Duodenal mucosa (tissue), 2 donors: ENCODE measurements around the gene LRRC4.

Source experiments
- H3K27ac ChIP-seq: one replicate; pipeline ENCODE4 v1.7.0; 2013; ENCODE audit warnings: low read depth, low read length
- H3K27me3 ChIP-seq, 2 donors: one replicate each; pipeline ENCODE4 v1.7.0; 2013; ENCODE audit warnings: low read length in 2 of 2, control low read depth in 1 of 2; ENCODE audit not compliant: insufficient read depth in 2 of 2, control insufficient read depth in 1 of 2
- H3K36me3 ChIP-seq, 2 donors: one replicate each; pipeline ENCODE4 v1.7.0; 2013; ENCODE audit warnings: low read length in 2 of 2, control low read depth in 1 of 2; ENCODE audit not compliant: insufficient read depth in 2 of 2, control insufficient read depth in 1 of 2
- H3K4me1 ChIP-seq, 2 donors: one replicate each; pipeline ENCODE4 v1.7.0; 2013; ENCODE audit warnings: low read length in 2 of 2, control low read depth in 1 of 2; ENCODE audit not compliant: insufficient read depth in 2 of 2, control insufficient read depth in 1 of 2
- H3K4me3 ChIP-seq, 2 donors: one replicate each; pipeline ENCODE4 v1.7.0; 2013; ENCODE audit warnings: low read length in 2 of 2, low read depth in 1 of 2
- H3K9ac ChIP-seq, 2 donors: one replicate each; pipeline ENCODE4 v1.7.0; 2013; ENCODE audit warnings: low read length in 2 of 2, low read depth in 1 of 2
- H3K9me3 ChIP-seq, 2 donors: one replicate each; pipeline ENCODE4 v1.7.0; 2013; ENCODE audit warnings: low read length in 2 of 2, control low read depth in 1 of 2; ENCODE audit not compliant: control insufficient read depth in 1 of 2

The LRRC4 gene

DNA sequence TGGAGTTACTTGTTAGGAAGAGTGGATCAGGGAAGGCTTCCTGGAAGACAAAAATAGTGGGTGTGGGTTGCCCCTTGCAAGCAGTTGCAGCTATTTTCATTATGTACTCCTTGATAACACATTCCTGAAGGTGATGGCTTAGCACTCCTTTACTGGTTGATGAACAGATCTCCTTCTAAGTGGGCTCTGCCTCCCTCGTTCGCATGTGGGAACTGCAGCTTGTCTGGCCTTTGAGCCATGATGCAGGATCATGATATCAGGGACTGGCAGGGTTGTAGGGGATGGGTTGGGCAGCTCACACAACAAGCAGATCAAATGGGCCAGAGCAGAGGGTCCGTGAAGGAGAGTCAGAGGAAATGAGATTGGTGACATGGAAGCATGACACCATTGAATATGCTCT is 28.8 kb upstream of the LRRC4 start:
- Histone ChIP-seq H3K4me1 (no peaks in the 10 kb centered on the region), H3K27ac (no peak overlapping the region), H3K27me3 (no peaks in the 10 kb centered on the region), H3K36me3 (peaks cover 3 to 5% of the 10 kb centered on the region in 2 donors), H3K9ac (no peak overlapping the region), H3K9me3 (no peaks in the 10 kb centered on the region), H3K4me3 (no peak overlapping the region)

GRCh38 chr7:128059143-128059988 is 28.1 kb upstream of the LRRC4 start:
- Histone ChIP-seq H3K4me3 (no peak overlapping the region), H3K9ac (no peak overlapping the region), H3K4me1 (no peaks in the 10 kb centered on the region), H3K27me3 (no peaks in the 10 kb centered on the region), H3K27ac (no peak overlapping the region), H3K36me3 (peaks cover 3 to 5% of the 10 kb centered on the region in 2 donors), H3K9me3 (no peaks in the 10 kb centered on the region)

DNA sequence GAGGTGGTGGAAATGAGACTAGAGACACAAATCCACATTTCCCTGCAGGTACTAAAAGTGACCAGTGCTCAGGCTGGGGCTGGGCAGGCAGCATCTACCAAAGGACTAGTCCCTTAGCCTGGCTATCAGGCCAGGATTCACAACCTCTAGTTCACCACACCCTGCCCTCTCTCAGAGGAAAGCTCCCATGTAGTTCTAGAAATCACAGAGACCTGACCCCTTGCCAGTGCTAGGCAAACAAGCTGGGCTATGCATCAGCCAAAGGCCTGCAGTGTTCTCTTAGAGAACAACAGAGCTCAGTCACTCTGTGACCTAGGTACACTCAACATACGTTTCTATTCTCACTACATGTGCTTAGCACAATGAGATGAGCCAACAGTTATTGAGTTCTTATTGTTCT is 26.7 kb upstream of the LRRC4 start:
- Histone ChIP-seq H3K9me3 (no peaks in the 10 kb centered on the region), H3K27me3 (no peaks in the 10 kb centered on the region), H3K4me3 (no peak overlapping the region)

DNA sequence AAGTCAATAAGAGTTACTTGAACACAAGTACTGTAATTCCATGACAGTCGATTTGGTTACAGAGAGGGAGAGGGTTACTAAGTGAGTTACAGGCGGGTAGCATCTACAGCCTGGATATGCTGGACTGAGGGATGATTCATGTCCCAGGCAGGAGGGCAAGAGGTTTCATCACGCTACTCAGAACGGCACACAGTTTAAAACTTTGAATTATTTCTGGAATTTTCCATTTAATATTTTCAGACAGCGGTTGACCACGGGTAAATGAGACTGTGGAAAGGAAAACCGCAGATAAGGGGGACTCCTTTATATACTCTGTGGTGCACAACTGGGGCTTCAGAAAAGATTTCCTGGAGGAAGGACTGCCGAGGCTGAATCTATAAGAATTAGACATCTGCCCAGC is 25.7 kb upstream of the LRRC4 start:
- no peak overlapping the region for H3K9ac ChIP-seq
- H3K27ac ChIP-seq = no peak overlapping the region
- peaks cover 0 to 7% of the 10 kb centered on the region in 2 donors for H3K4me1 ChIP-seq
- no peaks in the 10 kb centered on the region for H3K27me3 ChIP-seq
- no peak overlapping the region for H3K4me3 ChIP-seq
- peaks cover 0 to 5% of the 10 kb centered on the region in 2 donors for H3K36me3 ChIP-seq
- H3K9me3 ChIP-seq = no peaks in the 10 kb centered on the region

More for the DNA sequence above, 26.7 kb upstream of the LRRC4 start:
- Histone ChIP-seq H3K9ac (no peak overlapping the region), H3K36me3 (peaks cover 0 to 5% of the 10 kb centered on the region in 2 donors), H3K27ac (no peak overlapping the region), H3K4me1 (peaks cover 0 to under 1% of the 10 kb centered on the region in 2 donors)

GRCh38 chr7:128055637-128056036 is 24.4 kb upstream of the LRRC4 start:
- Histone ChIP-seq H3K27ac (no peak overlapping the region), H3K4me3 (no peak overlapping the region), H3K9ac (no peak overlapping the region), H3K27me3 (no peaks in the 10 kb centered on the region), H3K36me3 (peaks cover 0 to 5% of the 10 kb centered on the region in 2 donors), H3K9me3 (no peaks in the 10 kb centered on the region), H3K4me1 (peaks cover 0 to 7% of the 10 kb centered on the region in 2 donors)

- Histone ChIP-seq H3K9me3 (no peaks in the 10 kb centered on the region), H3K9ac (no peak overlapping the region)
Measured at GRCh38 chr7:128054511-128054910, 23.3 kb upstream of the LRRC4 start.

DNA sequence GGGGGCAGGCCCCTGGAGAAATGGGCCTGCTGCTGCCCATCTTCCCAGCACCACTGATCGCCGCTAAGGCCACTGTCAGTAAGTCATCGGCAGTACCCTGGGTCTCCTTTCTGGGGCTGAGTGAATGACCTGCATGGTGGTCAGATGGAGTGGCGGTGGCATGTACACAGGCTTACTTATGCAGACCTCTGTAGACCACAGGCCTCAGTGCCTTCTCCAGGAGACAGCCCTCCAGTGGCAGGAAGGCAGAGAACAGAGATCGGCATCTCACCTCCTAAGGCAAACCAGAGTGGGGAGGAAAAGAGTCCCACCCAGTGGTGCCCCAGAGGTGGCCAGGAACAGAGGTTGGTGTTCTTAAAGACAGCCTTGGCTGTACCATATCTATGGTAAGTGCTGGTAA is 22.8 kb upstream of the LRRC4 start:
- no peak overlapping the region for H3K4me3 ChIP-seq

More at GRCh38 chr7:128054511-128054910, 23.3 kb upstream of the LRRC4 start:
- H3K27ac ChIP-seq = no peak overlapping the region
- no peak overlapping the region for H3K4me3 ChIP-seq
- peaks cover 0 to 7% of the 10 kb centered on the region in 2 donors for H3K4me1 ChIP-seq
- peaks cover 0 to 2% of the 10 kb centered on the region in 2 donors for H3K36me3 ChIP-seq
- H3K27me3 ChIP-seq = no peaks in the 10 kb centered on the region

GRCh38 chr7:128053023-128053422 is 21.8 kb upstream of the LRRC4 start:
- peaks cover 0 to 7% of the 10 kb centered on the region in 2 donors for H3K4me1 ChIP-seq

More for the DNA sequence above, 22.8 kb upstream of the LRRC4 start:
- no peak overlapping the region for H3K27ac ChIP-seq
- H3K9ac ChIP-seq = no peak overlapping the region
- peaks cover 0 to 7% of the 10 kb centered on the region in 2 donors for H3K4me1 ChIP-seq
- H3K27me3 ChIP-seq = no peaks in the 10 kb centered on the region
- H3K36me3 ChIP-seq = no peaks in the 10 kb centered on the region
- H3K9me3 ChIP-seq = no peaks in the 10 kb centered on the region

GRCh38 chr7:128052404-128052803 is 21.2 kb upstream of the LRRC4 start:
- Histone ChIP-seq H3K27ac (no peak overlapping the region), H3K4me1 (peaks cover 0 to 7% of the 10 kb centered on the region in 2 donors), H3K9ac (no peak overlapping the region), H3K27me3 (no peaks in the 10 kb centered on the region), H3K4me3 (no peak overlapping the region), H3K36me3 (no peaks in the 10 kb centered on the region), H3K9me3 (no peaks in the 10 kb centered on the region)

More at GRCh38 chr7:128053023-128053422, 21.8 kb upstream of the LRRC4 start:
- H3K27ac ChIP-seq = no peak overlapping the region
- no peak overlapping the region for H3K9ac ChIP-seq
- H3K4me3 ChIP-seq = no peak overlapping the region
- H3K9me3 ChIP-seq = no peaks in the 10 kb centered on the region
- H3K36me3 ChIP-seq = no peaks in the 10 kb centered on the region
- no peaks in the 10 kb centered on the region for H3K27me3 ChIP-seq

GRCh38 chr7:128045766-128046165 is 14.5 kb upstream of the LRRC4 start:
- no peaks in the 10 kb centered on the region for H3K9me3 ChIP-seq
- no peak overlapping the region for H3K4me3 ChIP-seq
- no peaks in the 10 kb centered on the region for H3K27me3 ChIP-seq
- H3K9ac ChIP-seq = no peak overlapping the region
- peaks cover 0 to 10% of the 10 kb centered on the region in 2 donors for H3K36me3 ChIP-seq
- no peak overlapping the region for H3K27ac ChIP-seq
- no peaks in the 10 kb centered on the region for H3K4me1 ChIP-seq
